IPS DF 4.7 (cell line): Measurements from ENCODE around the gene SIRT6.
"Not testable (repeated sequence)": the region's sequence is repeated elsewhere in the genome, so short reads cannot be mapped to it uniquely, and the experiment has no call there.

Experiments
- DNase-seq: peaks from one replicate; pipeline ENCODE4 v3.0.0-alpha.2; 2013; ENCODE audit warnings: low spot score; ENCODE audit errors: extremely low read depth

The SIRT6 gene

GRCh38 chr19:4174895-4175668 lies 7.3 kb downstream of the SIRT6 start:
- no peak for DNase-seq

- DNase-seq, result no peak
Measured at GRCh38 chr19:4174213-4174894, 8.0 kb downstream of the SIRT6 start.

GRCh38 chr19:4173479-4174212 lies 8.7 kb downstream of the SIRT6 start:
- DNase-seq, result no peak

GRCh38 chr19:4172861-4173473 lies 9.4 kb downstream of the SIRT6 start:
- DNase-seq, result no peak

DNA sequence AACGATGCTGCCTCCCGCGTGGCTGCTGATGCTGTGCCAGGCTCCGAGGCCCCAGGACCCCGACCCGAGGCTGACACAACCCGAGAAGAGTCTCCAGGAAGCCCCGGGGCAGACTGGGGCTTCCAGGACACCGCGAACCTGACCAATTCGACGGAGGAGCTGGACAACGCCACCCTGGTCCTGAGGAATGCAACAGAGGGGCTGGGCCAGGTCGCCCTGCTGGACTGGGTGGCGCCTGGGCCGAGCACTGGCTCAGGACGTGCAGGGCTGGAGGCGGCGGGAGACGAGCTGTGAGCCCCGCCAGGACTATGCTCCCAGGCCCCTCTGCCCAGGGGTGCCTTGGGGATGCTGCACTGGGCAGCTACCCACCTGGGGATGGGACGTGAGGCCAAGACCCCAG lies 10.7 kb downstream of the SIRT6 start:
- DNase-seq, result no peak

DNA sequence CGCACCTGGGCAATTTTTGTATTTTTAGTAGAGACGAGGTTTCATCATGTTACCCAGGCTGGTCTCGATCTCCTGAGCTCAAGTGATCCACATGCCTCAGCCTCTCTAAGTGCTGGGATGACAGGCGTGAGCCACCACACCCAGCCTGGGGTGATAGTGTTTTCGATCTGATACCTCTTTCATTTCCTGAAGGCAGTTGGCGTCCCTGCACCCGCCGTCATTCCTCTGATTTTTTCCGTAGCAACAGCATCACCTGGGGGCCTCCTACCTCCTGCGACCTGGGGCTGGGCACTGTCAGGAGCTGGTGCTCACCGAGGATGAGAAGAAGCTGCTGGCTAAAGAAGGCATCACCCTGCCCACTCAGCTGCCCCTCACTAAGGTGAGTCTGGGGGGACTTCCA lies 18.1 kb downstream of the SIRT6 start:
- no peak for DNase-seq

DNA sequence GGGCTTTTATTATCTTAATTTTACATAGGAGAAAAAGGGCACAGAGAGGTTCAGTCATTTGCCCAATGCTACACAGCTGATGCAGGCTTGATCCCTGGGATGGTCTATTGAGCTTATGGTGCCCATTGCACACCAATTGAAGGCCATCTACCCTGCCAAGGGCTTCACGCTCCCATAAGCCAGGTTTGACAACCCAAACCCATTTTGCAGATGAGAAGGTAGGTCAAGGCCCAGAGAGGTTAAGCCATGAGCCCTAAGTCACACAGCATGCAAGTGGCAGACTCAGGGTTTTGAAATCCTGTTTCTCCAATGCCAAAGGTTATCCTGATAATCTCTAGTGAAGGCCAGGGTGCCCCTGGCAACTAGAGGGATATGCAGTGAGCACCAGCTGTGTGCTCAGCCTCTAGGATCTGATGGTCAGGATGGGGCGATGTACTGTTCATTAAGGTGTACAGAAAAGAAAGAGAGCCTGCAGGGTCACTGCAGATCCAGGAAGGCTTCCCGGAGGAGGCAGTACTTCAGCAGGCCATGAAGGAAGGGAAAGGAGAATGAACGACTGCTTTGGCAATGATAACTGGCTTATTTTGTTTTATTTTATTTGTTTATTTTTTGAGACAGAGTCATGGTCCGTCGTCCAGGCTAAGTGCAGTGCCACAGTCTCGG lies 20.8 kb downstream of the SIRT6 start:
- no peak for DNase-seq

GRCh38 chr19:4157971-4158370 lies 24.4 kb downstream of the SIRT6 start:
- not testable (repeated sequence) for DNase-seq

GRCh38 chr19:4157164-4157563 lies 25.2 kb downstream of the SIRT6 start:
- no peak for DNase-seq

- no peak for DNase-seq
Measured at GRCh38 chr19:4154571-4155312, 27.6 kb downstream of the SIRT6 start.

DNA sequence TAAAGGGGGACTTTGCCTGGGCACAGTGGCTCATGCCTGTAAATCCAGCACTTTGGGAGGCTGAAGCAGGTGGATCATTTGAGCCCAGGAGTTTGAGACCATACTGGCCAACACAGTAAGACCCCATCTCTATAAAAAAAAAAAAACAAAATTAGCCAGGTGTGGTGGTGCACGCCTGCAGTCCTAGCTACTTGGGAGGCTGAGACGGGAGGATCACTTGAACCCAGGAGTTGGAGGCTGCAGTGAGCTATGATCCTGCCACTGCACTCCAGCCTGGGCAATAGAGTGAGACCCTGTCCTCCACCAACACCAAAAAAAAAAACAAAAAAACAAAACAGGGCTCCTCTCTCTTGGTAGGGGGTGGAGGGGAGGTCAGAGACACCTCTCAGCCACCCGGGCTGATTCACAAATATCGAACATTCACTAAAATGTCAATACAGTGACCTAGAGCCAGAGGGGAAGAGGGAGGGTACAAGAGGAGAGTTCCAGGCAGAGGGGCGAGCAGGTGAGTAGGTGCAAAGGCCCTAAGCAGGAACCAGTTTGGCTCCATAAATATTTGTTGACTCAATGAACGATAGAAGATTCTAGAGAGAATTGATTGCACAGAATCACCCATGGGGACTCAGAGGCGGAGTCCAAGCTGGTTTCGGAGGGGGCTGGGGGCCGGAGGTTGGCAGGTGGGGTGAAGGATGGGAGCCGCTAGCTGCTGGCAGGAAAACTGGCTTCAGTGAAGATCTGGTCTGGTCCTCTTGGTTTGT lies 29.9 kb downstream of the SIRT6 start:
- DNase-seq, result no peak

GRCh38 chr19:4151623-4152022 lies 30.7 kb downstream of the SIRT6 start:
- DNase-seq, result no peak

- no peak for DNase-seq
Measured at GRCh38 chr19:4149518-4150288, 32.7 kb downstream of the SIRT6 start.

DNA sequence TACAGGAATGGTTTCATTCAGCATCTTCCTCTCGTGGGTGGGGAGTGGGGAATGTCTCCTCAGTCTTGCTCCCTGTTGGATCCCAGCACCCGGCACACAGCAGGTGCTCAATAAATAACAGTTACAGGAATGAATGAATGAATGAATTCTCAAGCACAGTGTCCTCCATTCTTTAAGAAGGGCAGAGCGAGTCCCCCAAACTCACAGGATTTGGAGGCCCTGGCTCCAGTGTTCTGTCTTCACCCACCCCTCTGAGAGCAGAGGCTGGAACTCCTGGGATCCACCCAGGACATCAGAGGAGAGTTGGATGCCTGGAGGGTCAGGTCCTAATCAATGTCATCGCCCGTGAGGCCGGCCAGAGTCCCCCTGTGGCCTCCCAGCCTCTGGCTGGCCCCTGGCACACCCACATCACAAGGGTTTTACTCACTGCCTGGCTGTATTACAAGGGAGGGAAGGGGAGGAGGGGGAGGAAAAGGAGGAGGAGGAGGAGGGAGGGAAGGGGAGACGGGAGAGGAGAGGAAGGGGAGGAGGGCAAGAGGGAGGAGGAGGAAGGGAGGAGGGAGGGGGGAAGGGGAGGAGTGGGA lies 37.6 kb downstream of the SIRT6 start:
- DNase-seq, result no peak

- not testable (repeated sequence) for DNase-seq
Measured at GRCh38 chr19:4142916-4143315, 39.4 kb downstream of the SIRT6 start.

- DNase-seq, result no peak
Measured at GRCh38 chr19:4140237-4140711, 42.1 kb downstream of the SIRT6 start.

DNA sequence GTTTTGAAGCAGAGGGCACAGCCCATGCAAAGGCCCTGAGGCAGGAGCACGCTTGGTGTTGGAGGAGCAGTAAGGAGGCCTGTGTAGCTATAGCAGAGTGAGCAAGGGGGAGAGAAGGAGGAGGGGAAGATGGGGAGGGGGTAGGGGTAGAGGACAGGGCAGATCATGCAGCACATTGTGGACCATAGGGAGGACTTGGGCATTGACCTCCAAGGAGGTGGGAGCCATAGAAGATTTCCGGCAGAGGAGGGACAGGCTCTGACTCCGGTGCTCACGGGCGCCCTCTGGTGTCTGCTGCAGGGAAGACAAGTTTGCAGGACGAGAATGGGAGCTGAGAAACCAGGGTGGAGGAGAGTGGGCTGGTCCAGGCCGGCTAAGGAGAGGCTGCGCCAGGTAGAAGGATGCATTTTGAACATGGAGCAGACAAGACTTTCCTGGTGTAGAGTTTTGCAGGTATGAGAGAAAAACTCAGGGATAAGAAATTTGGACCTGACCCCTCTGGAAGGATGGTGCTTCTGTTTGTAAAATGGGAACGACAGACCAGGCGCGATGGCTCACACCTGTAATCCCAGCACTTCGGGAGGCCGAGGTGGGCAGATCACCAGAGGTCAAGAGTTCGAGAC lies 42.6 kb downstream of the SIRT6 start:
- no peak for DNase-seq

GRCh38 chr19:4138445-4138844 lies 43.9 kb downstream of the SIRT6 start:
- DNase-seq, result no peak
